Hypothalamus (tissue), 51 donors: Measurements from ENCODE around the gene NEK10.

Experiments used
- DNase-seq, 51 donors: peaks; one replicate each; lab custom pipeline; 2025; lab: John Stamatoyannopoulos, UW

NEK10 gene

DNA sequence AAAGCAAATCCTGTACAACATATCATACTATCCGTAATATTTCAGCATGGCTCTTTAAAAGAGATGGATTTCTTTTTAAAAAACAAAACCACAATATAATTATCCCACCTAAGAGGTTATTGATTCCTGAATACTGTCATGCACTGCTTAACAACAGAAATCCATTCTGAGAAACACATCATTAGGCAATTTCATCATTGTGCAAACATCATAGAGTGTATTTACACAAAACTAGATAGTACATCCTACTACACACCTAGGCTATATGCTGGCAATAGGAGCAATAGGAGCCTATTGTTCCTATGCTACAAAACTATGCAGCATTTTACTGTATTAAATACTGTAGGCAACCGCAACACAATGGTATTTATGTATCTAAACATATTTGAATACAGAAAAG lies 242.0 kb downstream of the NEK10 start:
- no peak for DNase-seq

DNA sequence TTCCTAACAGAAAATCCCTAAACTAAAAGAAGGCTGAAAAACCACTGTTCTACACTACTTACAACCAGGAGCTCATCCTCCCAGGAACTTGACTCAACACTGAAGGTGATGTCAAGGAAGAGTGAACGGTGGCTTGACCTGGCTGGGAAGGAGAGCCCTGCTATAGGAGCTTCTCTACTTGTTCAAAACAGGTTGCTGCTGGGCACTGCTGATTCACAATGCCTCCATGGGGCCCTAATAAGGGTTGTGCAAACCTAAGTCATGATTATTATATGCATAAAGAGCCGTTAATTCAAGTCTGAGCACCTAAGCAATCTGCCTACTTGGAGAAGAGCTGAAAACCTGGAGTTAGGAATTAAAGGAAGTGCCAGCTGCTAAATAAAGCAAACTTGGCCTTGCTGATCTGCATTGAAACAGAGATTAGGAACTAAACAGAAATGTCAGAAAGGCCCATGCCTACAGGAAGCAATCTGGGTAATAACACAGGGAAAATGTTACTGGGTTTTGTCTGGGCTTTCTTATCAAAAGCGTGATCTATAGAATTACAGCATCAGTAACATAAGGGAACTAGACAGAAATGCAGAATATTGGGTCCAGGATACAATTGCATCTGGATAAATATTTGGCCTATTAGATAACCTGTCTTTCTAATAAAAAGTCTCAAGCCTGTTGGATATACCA lies 243.2 kb downstream of the NEK10 start:
- DNase-seq, result no peak

DNA sequence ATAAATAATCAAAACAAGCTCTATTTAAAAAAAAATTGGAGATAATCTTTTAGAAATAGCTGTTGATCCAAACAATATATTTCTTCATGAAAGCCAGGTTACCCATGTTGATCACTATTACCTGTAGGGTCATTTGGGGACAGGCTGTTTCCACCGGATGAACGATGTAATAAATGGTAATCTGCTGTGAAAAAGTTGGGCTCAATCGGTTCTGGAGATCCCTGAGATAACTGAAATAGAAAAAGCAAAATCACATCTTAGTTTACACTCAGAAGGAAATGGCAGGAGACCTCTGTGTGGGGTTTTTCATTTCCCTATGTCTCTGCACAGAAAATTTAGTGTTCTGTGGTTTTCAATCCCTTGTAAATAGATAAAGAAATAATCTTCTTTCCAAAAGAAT lies 249.5 kb downstream of the NEK10 start:
- DNase-seq, result no peak

GRCh38 chr3:27115352-27115751 lies 253.8 kb downstream of the NEK10 start:
- DNase-seq, result no peak

GRCh38 chr3:27114684-27115083 lies 254.5 kb downstream of the NEK10 start:
- no peak for DNase-seq

GRCh38 chr3:27114129-27114528 lies 255.1 kb downstream of the NEK10 start:
- peak in 1 of 51 donors; percentile 2 for DNase-seq

- no peak for DNase-seq
Measured at GRCh38 chr3:27110020-27110419, 259.2 kb downstream of the NEK10 start.

GRCh38 chr3:27108322-27108721 lies 260.9 kb downstream of the NEK10 start:
- no peak for DNase-seq

- peak in 2 of 51 donors; percentile 2 to 8 for DNase-seq
Measured at GRCh38 chr3:27105904-27106303, 263.3 kb downstream of the NEK10 start.

DNA sequence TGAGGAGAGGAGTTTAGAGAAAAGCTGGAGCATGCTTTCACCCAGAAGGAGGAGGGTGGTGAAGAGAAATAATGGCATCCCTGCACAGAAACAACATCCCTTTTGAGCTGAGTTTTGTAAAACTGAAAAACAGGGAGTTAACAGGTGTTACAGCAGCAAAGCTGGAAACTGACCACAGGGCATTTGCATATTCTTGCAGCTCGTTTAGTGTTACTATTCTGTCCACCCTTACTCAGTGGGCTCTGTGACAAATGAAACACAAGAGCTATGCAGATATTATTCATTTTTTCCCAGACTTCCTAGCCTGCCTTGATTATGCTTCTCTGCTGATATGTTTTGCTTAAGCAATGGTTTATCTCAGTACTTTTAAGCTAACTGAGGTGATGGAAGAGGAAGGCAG lies 272.0 kb downstream of the NEK10 start:
- DNase-seq, result no peak

DNA sequence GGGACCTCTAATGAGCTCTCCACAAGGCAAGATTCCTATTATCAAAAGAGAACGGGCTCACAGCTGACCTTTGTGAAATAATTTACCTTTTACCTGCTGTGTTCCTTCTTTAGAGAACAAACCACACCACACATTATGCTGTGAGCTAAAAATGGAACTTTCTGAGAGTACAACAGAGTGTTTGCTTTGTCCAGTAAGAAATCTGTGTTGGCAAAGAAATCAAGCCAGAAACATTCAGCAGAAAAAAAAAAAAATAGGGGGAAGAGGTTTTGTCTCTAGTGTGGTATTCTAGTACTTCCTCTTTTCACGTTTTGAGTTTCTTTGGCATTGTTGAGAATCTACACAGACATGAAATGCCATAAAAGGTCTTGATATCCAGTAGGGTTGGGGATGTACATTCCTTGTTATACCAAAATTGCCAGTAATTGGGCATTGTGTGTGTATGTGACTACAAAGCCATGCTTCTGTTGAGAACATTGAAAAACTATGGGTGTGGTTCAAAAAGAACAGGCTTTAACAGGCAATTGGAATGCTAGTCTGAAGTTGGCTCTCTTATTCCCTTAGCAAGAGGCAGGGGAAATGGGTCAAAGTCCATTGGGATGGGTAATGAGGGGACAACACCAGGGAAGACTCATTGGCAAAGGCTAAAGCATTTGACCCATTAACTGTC lies 273.5 kb downstream of the NEK10 start:
- DNase-seq, result no peak

DNA sequence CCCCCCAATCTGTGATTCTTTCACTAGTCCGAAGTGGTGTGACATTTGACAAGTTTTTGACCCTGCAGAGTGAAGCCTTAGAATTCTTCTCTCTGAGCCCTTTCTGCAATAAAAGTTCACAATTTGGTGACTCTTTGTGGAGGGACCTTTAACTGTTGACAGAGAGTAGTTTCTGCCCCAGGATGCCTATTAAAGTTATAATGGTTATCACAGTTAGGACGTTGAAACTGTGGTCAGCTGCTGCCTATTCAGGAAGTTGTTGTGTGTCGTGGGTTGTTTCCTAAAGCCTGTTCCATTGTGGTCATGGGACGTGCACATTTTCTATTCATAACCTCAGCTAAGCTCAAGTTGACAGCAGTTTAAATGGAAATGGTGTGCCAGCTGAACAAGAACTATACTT lies 274.5 kb downstream of the NEK10 start:
- no peak for DNase-seq

GRCh38 chr3:27093771-27094170 lies 275.4 kb downstream of the NEK10 start:
- DNase-seq, result no peak

GRCh38 chr3:27090275-27091041 lies 278.7 kb downstream of the NEK10 start:
- DNase-seq, result no peak

DNA sequence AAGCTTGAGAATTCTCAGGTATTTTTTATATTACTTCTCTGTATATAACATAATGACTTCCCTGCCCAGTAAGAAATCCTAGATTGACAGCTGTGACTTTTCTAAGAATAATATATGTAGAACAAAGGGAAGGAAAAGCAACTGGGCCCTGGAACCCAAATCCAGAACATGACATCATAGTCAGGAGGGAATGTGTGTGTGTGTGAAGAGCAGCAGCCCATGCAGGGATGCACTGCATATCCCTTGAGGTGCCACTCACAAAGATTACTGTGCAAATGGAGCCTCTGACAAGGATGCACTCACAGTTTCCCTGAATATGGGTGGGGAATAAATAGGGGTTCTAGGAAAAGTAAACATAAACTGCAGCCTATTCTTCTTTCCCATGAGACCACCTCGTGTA lies 279.5 kb downstream of the NEK10 start:
- DNase-seq, result no peak

DNA sequence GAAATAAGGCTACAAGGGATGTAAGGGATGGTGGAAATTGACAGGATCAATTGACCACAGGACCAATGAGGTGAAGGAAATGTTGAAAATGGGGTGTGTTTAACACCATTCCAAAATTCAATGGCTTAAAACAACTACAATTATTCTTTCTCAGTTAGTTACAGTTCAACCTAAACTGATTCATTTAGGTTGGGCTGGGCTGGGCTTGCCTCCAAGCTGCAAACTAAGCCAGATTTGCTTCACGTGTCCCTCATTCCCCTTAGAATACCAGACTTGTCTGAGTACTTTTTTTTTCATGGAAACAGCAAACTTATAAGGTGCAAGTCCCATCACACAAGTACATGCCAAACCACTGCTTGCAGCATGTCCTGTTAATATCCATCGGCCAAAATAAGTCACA lies 280.1 kb downstream of the NEK10 start:
- no peak for DNase-seq

- no peak for DNase-seq
Measured at GRCh38 chr3:27085829-27086730, 283.1 kb downstream of the NEK10 start.

- DNase-seq, result no peak
Measured at GRCh38 chr3:27081992-27082607, 287.1 kb downstream of the NEK10 start.

GRCh38 chr3:27081566-27081965 lies 287.6 kb downstream of the NEK10 start:
- DNase-seq, result no peak

DNA sequence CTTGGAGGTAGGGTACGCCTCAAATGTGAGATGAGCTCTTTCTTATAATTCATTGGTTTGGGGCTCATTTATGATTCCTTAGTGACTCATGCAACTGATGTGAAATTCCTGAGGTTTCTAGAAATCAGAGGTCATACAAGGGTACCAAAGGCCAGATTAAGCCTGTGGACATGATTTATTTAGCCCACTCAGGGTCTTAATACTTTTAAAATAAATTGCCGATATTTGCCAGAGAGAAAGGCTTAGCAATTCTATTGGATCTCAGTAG lies 289.0 kb downstream of the NEK10 start:
- DNase-seq, result no peak
